Transverse colon (tissue), 4 donors: ENCODE results near the gene CERT1. TPM values are rescaled to one million over a fixed set of nuclear protein-coding genes. Genes with fewer than 3 reads are reported as not detected.

Experiments used
- DNase-seq: peaks from one replicate; pipeline ENCODE4 v3.0.0-alpha.2; 2019
- H3K27ac ChIP-seq, 4 donors: fragments of 200-600 bp; sonication (generic); 2 replicates each; pipeline ENCODE4 v1.5.1; 2016 to 2018; ENCODE audit warnings: inconsistent platforms in 4 of 4
- H3K27me3 ChIP-seq: fragments of 200-600 bp; sonication (generic); 2 replicates; pipeline ENCODE4 v1.5.1; 2017; ENCODE audit warnings: inconsistent platforms
- H3K36me3 ChIP-seq, 4 donors: fragments of 200-600 bp; sonication (generic); 2 replicates each; pipeline ENCODE4 v1.5.1; 2017 to 2019; ENCODE audit warnings: inconsistent platforms in 4 of 4
- H3K4me1 ChIP-seq, 4 donors: fragments of 200-600 bp; sonication (generic); 2 replicates each; pipeline ENCODE4 v1.5.1; 2017 to 2020; ENCODE audit warnings: inconsistent platforms in 4 of 4
- H3K4me3 ChIP-seq, 4 donors: fragments of 200-600 bp; sonication (generic); 1 replicate in 1 of 4; 2 replicates in 3 of 4; pipeline versions ENCODE4 v1.5.1 to v1.6.1; 2017 to 2019; ENCODE audit warnings: inconsistent platforms in 4 of 4
- H3K9me3 ChIP-seq, 2 donors: fragments of 200-600 bp; sonication (generic); 2 replicates each; pipeline ENCODE4 v1.5.1; 2017 to 2019; ENCODE audit warnings: inconsistent platforms in 2 of 2
- CTCF ChIP-seq, 5 experiments: fragments of 200-600 bp in 3 of 5; fragments of 450-650 bp in 2 of 5; sonication (generic) in 3 of 5; IDR thresholded peaks; 1 replicate in 2 of 5; 2 replicates in 3 of 5; pipeline ENCODE4 v1.5.1; 2016 to 2017; ENCODE audit warnings: antibody characterized with exemption in 5 of 5, inconsistent platforms in 3 of 5, mild to moderate bottlenecking in 2 of 5, moderate library complexity in 1 of 5
- EP300 ChIP-seq: sonication (generic); formaldehyde crosslinking; IDR thresholded peaks from one replicate; pipeline ENCODE4 v1.6.1; 2017; ENCODE audit warnings: antibody characterized with exemption, low read depth
- POLR2A ChIP-seq: fragments of 450-650 bp; IDR thresholded peaks from one replicate; pipeline ENCODE4 v1.6.1; 2016; ENCODE audit warnings: antibody characterized with exemption, mild to moderate bottlenecking, moderate library complexity
- POLR2AphosphoS5 ChIP-seq, 3 donors: sonication (generic); formaldehyde crosslinking; IDR thresholded peaks; one replicate each; pipeline ENCODE4 v1.6.1; 2016; ENCODE audit warnings: antibody characterized with exemption in 3 of 3
- WGBS, 2 donors: methylation state at CpG; one replicate each; pipeline ENCODE4 v1.1.5; 2018; ENCODE audit warnings: low coverage in 1 of 2; 5-methylcytosine and 5-hydroxymethylcytosine counted together
- in situ Hi-C, 4 donors: fragments of 200-750 bp; cut with MboI; loops; one replicate each; pipeline versions ENCODE4 v1.15.0 to v1.15.1; 2017; ENCODE audit warnings: low sequenced_read_pairs in 3 of 4, low pct_ligation_motif_present in 1 of 4, low pct_unique_long_range_greater_than_20kb in 1 of 4
- intact Hi-C: fragments of 100-400 bp; cut with DNase I; formaldehyde crosslinking; loops from one replicate; pipeline ENCODE4 v1.15.1; 2023; ENCODE audit warnings: low total_unique reads
- total RNA-seq, 4 donors: library from RNA; depleted of rRNA; stranded (reverse); fragments of >200 nt; gene quantifications; one replicate each; pipeline ENCODE4 v1.1.0, GENCODE V29; 2016

Gene CERT1
- total RNA-seq, 4 donors from 2014 or later, result 33.2 to 59.5 (median 39.4) TPM

DNA sequence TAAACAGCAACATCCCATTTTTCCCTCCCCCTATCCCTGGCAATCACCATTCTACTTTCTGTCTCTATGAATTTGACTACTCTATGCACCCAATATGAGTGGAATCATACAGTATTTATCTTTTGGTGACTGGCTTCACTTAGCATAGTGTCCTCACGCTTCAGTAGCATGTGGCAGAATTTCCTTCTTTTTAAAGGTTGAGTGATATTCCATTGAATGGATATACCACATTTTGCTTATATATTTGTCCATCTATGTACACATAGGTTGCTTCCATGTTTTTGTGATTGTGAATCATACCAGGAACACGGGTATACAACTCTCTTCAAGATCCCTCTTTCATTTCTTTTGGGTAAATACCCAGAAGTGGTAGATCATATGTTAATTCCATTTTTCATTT is 69.9 kb downstream of the CERT1 start:
- Histone ChIP-seq H3K36me3 (peaks cover 0 to 7% (median 0%) of the 10 kb centered on the region in 4 donors), H3K9me3 (peaks cover 0 to 3% of the 10 kb centered on the region in 2 donors), H3K27ac (no peak overlapping the region), H3K4me3 (no peak overlapping the region), H3K4me1 (no peaks in the 10 kb centered on the region), H3K27me3 (no peaks in the 10 kb centered on the region)
- DNase-seq, result no peak
- in situ Hi-C loops (no loop called here), intact Hi-C loops (no loop called here)
- 95 to 100% methylated on average over 2 of the region's 2 CpGs for WGBS, 2 donors
- no peak for TF ChIP-seq POLR2AphosphoS5 (IDR thresholded peaks at IDR 0.05)
- TF ChIP-seq CTCF (IDR thresholded peaks at IDR 0.05), result no peak

DNA sequence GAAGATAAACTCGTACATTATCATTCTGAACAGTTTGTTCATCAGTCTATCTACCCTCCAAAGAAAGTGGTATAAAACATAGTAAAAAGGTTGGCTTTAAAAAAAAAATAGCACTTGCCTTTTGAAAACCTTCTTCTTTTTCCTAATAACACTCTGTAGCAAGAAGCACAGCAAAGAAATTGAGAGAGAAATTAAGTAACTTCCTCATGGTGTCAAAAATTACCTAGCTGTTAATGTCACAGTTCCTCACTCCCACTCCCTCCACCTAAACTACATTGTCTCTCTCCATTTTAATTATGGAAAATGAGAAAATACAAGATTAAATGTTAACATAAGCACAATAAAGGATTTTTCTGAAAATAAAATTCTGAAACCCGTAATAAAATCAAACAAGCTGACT is 72.2 kb downstream of the CERT1 start:
- H3K4me3 ChIP-seq, result no peak overlapping the region
- H3K9me3 ChIP-seq, result no peaks in the 10 kb centered on the region
- in situ Hi-C loops, result no loop called here
- no peak overlapping the region for H3K27ac ChIP-seq
- H3K36me3 ChIP-seq, result no peaks in the 10 kb centered on the region
- no peaks in the 10 kb centered on the region for H3K4me1 ChIP-seq
- 89 to 92% methylated on average over 2 of the region's 2 CpGs for whole genome bisulfite sequencing, 2 donors
- intact Hi-C loops, result no loop called here
- TF ChIP-seq EP300 (no peak), POLR2AphosphoS5 (IDR thresholded peaks at IDR 0.05) (no peak), CTCF (IDR thresholded peaks at IDR 0.05) (no peak), POLR2A (no peak)
- H3K27me3 ChIP-seq, result no peaks in the 10 kb centered on the region
- no peak for DNase-seq

GRCh38 chr5:75438722-75439121 is 72.7 kb downstream of the CERT1 start:
- Histone ChIP-seq H3K4me3 (no peak overlapping the region), H3K36me3 (no peaks in the 10 kb centered on the region), H3K27ac (no peak overlapping the region), H3K4me1 (no peaks in the 10 kb centered on the region), H3K9me3 (no peaks in the 10 kb centered on the region), H3K27me3 (no peaks in the 10 kb centered on the region)
- 82 to 90% methylated on average over 2 of the region's 2 CpGs for WGBS, 2 donors
- no peak for TF ChIP-seq EP300
- peak in 1 of 5 experiments; percentile 8 for TF ChIP-seq CTCF (IDR thresholded peaks at IDR 0.05)
- TF ChIP-seq POLR2A, result no peak
- TF ChIP-seq POLR2AphosphoS5 (IDR thresholded peaks at IDR 0.05), result no peak
- intact Hi-C loops, result no loop called here
- in situ Hi-C loops, result no loop called here
- no peak for DNase-seq

- H3K27ac ChIP-seq, result no peak overlapping the region
- TF ChIP-seq POLR2AphosphoS5 (IDR thresholded peaks at IDR 0.05) (no peak), CTCF (IDR thresholded peaks at IDR 0.05) (no peak), EP300 (no peak), POLR2A (no peak)
- no peaks in the 10 kb centered on the region for H3K9me3 ChIP-seq
- H3K27me3 ChIP-seq, result no peaks in the 10 kb centered on the region
- no peaks in the 10 kb centered on the region for H3K36me3 ChIP-seq
- H3K4me3 ChIP-seq, result no peak overlapping the region
- no peaks in the 10 kb centered on the region for H3K4me1 ChIP-seq
- in situ Hi-C loops, result no loop called here
- no peak for DNase-seq
- intact Hi-C loops, result no loop called here
These were observed 76.3 kb downstream of the CERT1 start for GRCh38 chr5:75435096-75435495.
